SK-N-SH treated with all-trans-retinoic acid at 6 μM for 48 hours (cell line): Measurements from ENCODE around the gene IQCM.

Experiments used
- ATAC-seq: fragments of 200-7000 bp; cut with Tn5 transposase; 3 replicates; pipeline ENCODE4 v1.9.1; 2020; ENCODE audit warnings: mild to moderate bottlenecking, moderate library complexity
- ARNTL ChIP-seq: fragments of 450-650 bp; formaldehyde crosslinking; IDR thresholded peaks from 2 replicates; pipeline ENCODE4 v1.5.0; 2020; ENCODE audit warnings: low read depth, mild to moderate bottlenecking, moderate library complexity, borderline replicate concordance
- CSDC2 ChIP-seq: fragments of 250-450 bp; sonication (Bioruptor Pico); IDR thresholded peaks from 2 replicates; pipeline ENCODE4 v1.5.0; 2020; ENCODE audit warnings: mild to moderate bottlenecking, moderate library complexity
- ESRRG ChIP-seq: fragments of 250-450 bp; sonication (Bioruptor Pico); IDR thresholded peaks from 2 replicates; pipeline ENCODE4 v1.6.1; 2021; ENCODE audit warnings: mild to moderate bottlenecking
- GLIS3 ChIP-seq: fragments of 250-450 bp; sonication (Bioruptor Pico); IDR thresholded peaks from 2 replicates; pipeline ENCODE4 v1.5.0; 2020; ENCODE audit warnings: mild to moderate bottlenecking, moderate library complexity
- ISL1 ChIP-seq: fragments of 250-450 bp; sonication (Bioruptor Pico); IDR thresholded peaks from 2 replicates; pipeline ENCODE4 v2.1.2; 2022; ENCODE audit warnings: mild to moderate bottlenecking, moderate library complexity
- OSR1 ChIP-seq: fragments of 250-450 bp; sonication (Bioruptor Pico); IDR thresholded peaks from 2 replicates; pipeline ENCODE4 v1.8.0; 2022; ENCODE audit warnings: moderate library complexity, mild to moderate bottlenecking, inconsistent platforms
- RARB ChIP-seq: fragments of 250-450 bp; sonication (Bioruptor Pico); IDR thresholded peaks from 2 replicates; pipeline ENCODE4 v1.8.0; 2021; ENCODE audit warnings: mild to moderate bottlenecking, moderate library complexity
- TCF4 ChIP-seq: fragments of 250-450 bp; sonication (Bioruptor Pico); IDR thresholded peaks from 2 replicates; pipeline ENCODE4 v1.8.0; 2021; ENCODE audit warnings: mild to moderate bottlenecking, moderate library complexity, borderline replicate concordance
- ZNF70 ChIP-seq: fragments of 450-650 bp; formaldehyde crosslinking; IDR thresholded peaks from 2 replicates; pipeline ENCODE4 v1.5.0; 2020; ENCODE audit warnings: mild to moderate bottlenecking, moderate library complexity
- TF ChIP-seq, protein P1 (sequence below): fragments of 250-450 bp; sonication (Bioruptor Pico); IDR thresholded peaks from 2 replicates; pipeline ENCODE4 v1.5.0; 2020; ENCODE audit warnings: mild to moderate bottlenecking, moderate library complexity
- TF ChIP-seq, protein P2 (sequence below): fragments of 250-450 bp; sonication (Bioruptor Pico); IDR thresholded peaks from 2 replicates; pipeline ENCODE4 v1.8.0; 2020; ENCODE audit warnings: mild to moderate bottlenecking, moderate library complexity, borderline replicate concordance
- TF ChIP-seq, protein P3 (sequence below): fragments of 250-450 bp; sonication (Bioruptor Pico); IDR thresholded peaks from 2 replicates; pipeline ENCODE4 v1.5.1; 2021; ENCODE audit warnings: mild to moderate bottlenecking, moderate library complexity
- TF ChIP-seq, protein P4 (sequence below): fragments of 250-450 bp; sonication (Bioruptor Pico); IDR thresholded peaks from 2 replicates; pipeline ENCODE4 v1.8.0; 2021; ENCODE audit warnings: low read depth, mild to moderate bottlenecking, moderate library complexity, borderline replicate concordance

The IQCM gene

DNA sequence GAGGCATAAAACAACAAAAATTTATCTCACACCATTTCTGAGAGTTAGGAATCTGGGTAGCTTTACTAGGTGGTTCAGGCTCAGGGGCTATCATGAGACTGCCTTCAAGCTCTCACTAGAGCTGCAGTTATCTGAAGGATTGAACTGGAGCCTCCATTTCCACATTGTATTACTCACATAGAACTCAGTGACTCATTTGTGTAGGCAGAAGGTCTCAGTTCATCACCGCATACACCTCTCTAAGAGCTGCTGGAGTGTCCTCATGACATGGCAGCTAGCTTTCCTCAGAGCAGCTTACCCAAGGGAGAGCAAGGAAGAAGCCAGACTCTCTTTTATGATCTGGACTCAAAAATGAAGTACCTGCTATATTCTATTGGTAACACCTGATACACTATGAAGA is 389.2 kb downstream of the IQCM start:
- TF ChIP-seq, protein P1, sequence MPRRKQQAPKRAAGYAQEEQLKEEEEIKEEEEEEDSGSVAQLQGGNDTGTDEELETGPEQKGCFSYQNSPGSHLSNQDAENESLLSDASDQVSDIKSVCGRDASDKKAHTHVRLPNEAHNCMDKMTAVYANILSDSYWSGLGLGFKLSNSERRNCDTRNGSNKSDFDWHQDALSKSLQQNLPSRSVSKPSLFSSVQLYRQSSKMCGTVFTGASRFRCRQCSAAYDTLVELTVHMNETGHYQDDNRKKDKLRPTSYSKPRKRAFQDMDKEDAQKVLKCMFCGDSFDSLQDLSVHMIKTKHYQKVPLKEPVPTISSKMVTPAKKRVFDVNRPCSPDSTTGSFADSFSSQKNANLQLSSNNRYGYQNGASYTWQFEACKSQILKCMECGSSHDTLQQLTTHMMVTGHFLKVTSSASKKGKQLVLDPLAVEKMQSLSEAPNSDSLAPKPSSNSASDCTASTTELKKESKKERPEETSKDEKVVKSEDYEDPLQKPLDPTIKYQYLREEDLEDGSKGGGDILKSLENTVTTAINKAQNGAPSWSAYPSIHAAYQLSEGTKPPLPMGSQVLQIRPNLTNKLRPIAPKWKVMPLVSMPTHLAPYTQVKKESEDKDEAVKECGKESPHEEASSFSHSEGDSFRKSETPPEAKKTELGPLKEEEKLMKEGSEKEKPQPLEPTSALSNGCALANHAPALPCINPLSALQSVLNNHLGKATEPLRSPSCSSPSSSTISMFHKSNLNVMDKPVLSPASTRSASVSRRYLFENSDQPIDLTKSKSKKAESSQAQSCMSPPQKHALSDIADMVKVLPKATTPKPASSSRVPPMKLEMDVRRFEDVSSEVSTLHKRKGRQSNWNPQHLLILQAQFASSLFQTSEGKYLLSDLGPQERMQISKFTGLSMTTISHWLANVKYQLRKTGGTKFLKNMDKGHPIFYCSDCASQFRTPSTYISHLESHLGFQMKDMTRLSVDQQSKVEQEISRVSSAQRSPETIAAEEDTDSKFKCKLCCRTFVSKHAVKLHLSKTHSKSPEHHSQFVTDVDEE (CRISPR knock-in tag), result no peak
- TF ChIP-seq ZNF70 (no peak), ISL1 (CRISPR knock-in tag) (no peak)
- TF ChIP-seq, all 23 proteins: peak for 0
- no peak for ATAC-seq

DNA sequence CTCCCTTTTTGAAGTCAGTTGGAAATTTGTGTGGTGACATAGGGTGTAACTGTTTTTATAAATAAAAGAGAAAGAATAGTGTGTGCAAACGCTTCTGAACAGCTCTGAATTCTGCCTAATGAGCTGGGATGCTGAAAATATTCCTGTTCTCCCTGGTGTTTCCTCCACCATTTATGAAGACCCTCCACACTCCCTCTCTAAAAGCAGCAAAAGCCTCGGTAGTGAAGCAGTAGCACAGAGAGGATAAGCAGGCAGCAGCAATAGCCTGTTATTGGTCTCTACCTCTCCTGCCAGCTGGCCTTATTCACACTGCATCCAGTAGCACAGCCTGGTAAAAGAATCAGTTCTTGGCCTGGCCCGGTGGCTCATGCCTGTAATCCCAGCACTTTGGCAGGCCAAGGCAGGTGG is 406.1 kb downstream of the IQCM start:
- TF ChIP-seq RARB (no peak), TCF4 (CRISPR knock-in tag) (no peak)
- TF ChIP-seq, protein P1 (CRISPR knock-in tag), result no peak
- peak; percentile 82 for ATAC-seq

DNA sequence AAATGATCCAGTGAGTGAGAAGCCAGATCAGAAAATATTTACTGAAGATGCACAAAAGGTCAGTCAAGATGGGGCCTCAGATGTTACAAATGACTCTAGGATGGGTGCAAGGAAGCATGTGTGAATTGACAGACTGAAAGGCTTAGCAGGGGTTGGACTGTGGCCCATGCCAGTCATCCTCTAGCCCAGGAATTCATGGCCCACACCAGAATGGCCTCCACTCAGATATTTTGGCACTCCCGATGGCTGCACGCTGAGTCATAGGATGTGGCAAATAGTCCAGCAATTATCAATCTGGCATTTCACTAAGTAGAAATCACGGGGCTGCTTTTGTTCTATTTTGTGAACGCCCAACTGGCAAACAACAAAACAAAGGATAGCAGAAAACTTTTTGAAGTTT is 406.5 kb downstream of the IQCM start:
- ATAC-seq, result peak; percentile 95
- TF ChIP-seq, protein P2, sequence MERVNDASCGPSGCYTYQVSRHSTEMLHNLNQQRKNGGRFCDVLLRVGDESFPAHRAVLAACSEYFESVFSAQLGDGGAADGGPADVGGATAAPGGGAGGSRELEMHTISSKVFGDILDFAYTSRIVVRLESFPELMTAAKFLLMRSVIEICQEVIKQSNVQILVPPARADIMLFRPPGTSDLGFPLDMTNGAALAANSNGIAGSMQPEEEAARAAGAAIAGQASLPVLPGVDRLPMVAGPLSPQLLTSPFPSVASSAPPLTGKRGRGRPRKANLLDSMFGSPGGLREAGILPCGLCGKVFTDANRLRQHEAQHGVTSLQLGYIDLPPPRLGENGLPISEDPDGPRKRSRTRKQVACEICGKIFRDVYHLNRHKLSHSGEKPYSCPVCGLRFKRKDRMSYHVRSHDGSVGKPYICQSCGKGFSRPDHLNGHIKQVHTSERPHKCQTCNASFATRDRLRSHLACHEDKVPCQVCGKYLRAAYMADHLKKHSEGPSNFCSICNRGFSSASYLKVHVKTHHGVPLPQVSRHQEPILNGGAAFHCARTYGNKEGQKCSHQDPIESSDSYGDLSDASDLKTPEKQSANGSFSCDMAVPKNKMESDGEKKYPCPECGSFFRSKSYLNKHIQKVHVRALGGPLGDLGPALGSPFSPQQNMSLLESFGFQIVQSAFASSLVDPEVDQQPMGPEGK (CRISPR knock-in tag), result no peak

DNA sequence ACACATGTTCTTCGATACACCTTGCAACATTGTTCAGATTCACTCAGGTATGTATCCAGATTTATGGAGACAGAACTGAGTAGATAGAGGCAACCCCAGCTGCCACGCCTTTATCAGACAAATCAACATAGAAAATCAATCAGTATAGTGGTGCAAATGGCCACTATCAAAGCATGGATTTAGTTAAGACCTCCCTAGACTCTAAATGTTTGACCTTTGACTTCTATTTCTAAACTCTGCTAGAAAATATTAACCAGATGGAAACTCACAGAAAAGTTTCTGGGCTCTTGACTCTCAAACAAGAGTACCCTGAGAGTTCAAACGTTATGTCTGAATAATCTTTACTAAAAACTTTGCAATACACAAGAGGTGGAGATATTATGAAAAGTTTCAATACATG is 411.5 kb downstream of the IQCM start:
- ATAC-seq, result no peak
- TF ChIP-seq OSR1 (CRISPR knock-in tag) (no peak), RARB (no peak), ARNTL (CRISPR knock-in tag) (no peak), ZNF70 (no peak), TCF4 (CRISPR knock-in tag) (no peak), ISL1 (CRISPR knock-in tag) (no peak), ESRRG (CRISPR knock-in tag) (no peak), GLIS3 (CRISPR knock-in tag) (no peak), CSDC2 (CRISPR knock-in tag) (no peak)
- TF ChIP-seq, protein P3, sequence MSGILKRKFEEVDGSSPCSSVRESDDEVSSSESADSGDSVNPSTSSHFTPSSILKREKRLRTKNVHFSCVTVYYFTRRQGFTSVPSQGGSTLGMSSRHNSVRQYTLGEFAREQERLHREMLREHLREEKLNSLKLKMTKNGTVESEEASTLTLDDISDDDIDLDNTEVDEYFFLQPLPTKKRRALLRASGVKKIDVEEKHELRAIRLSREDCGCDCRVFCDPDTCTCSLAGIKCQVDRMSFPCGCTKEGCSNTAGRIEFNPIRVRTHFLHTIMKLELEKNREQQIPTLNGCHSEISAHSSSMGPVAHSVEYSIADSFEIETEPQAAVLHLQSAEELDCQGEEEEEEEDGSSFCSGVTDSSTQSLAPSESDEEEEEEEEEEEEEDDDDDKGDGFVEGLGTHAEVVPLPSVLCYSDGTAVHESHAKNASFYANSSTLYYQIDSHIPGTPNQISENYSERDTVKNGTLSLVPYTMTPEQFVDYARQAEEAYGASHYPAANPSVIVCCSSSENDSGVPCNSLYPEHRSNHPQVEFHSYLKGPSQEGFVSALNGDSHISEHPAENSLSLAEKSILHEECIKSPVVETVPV, result no peak
- TF ChIP-seq, protein P4, sequence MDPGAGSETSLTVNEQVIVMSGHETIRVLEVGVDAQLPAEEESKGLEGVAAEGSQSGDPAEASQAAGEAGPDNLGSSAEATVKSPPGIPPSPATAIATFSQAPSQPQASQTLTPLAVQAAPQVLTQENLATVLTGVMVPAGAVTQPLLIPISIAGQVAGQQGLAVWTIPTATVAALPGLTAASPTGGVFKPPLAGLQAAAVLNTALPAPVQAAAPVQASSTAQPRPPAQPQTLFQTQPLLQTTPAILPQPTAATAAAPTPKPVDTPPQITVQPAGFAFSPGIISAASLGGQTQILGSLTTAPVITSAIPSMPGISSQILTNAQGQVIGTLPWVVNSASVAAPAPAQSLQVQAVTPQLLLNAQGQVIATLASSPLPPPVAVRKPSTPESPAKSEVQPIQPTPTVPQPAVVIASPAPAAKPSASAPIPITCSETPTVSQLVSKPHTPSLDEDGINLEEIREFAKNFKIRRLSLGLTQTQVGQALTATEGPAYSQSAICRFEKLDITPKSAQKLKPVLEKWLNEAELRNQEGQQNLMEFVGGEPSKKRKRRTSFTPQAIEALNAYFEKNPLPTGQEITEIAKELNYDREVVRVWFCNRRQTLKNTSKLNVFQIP (CRISPR knock-in tag), result no peak
- TF ChIP-seq, protein P1 (CRISPR knock-in tag), result no peak
- TF ChIP-seq, all 23 proteins: peak for 0
